MCF 10A (cell line): ENCODE results near the gene RIPOR3. TPM values are rescaled to one million over a fixed set of nuclear protein-coding genes. Genes with fewer than 3 reads are reported as not detected.

Experiments
- BruUV-seq: library from RNA; stranded (reverse); fragments of 400-500 nt; replicated peaks from 2 replicates; lab custom pipeline; 2021; lab: Mats Ljungman, UMichigan
- CTCF ChIA-PET: fragments of 300-600 bp; sonication (Branson Sonifier 250); formaldehyde crosslinking; extraction: SDS; loops from one replicate; lab custom pipeline; 2021; ENCODE audit warnings: antibody characterized with exemption, inconsistent platforms; lab: Yijun Ruan, JAX
- POLR2A ChIA-PET: fragments of 300-600, 350-650 bp; sonication (Branson Sonifier 250); formaldehyde crosslinking; extraction: SDS; loops from one replicate; lab custom pipeline; 2020; ENCODE audit warnings: antibody characterized with exemption, inconsistent platforms; lab: Yijun Ruan, JAX
- DNase-seq: peaks from one replicate; pipeline ENCODE4 v3.0.0-alpha.2; 2018; ENCODE audit not compliant: unreplicated experiment
- H3K27ac Mint-ChIP-seq: one replicate; pipeline ENCODE4 v1.8.0; 2022; ENCODE audit warnings: mild to moderate bottlenecking, low read depth, mixed read lengths; ENCODE audit not compliant: unreplicated experiment
- H3K27me3 Mint-ChIP-seq: one replicate; pipeline ENCODE4 v1.8.0; 2022; ENCODE audit warnings: mixed read lengths; ENCODE audit not compliant: insufficient read depth, unreplicated experiment
- H3K36me3 Mint-ChIP-seq: one replicate; pipeline ENCODE4 v1.8.0; 2022; ENCODE audit warnings: mild to moderate bottlenecking, moderate library complexity, mixed read lengths; ENCODE audit not compliant: insufficient read depth, unreplicated experiment
- H3K4me1 Mint-ChIP-seq: one replicate; pipeline ENCODE4 v1.8.0; 2022; ENCODE audit warnings: mixed read lengths; ENCODE audit not compliant: insufficient read depth, unreplicated experiment
- H3K4me3 Mint-ChIP-seq: one replicate; pipeline ENCODE4 v1.8.0; 2022; ENCODE audit warnings: mild to moderate bottlenecking, moderate library complexity, mixed read lengths; ENCODE audit not compliant: unreplicated experiment
- H3K9me3 Mint-ChIP-seq: one replicate; pipeline ENCODE4 v1.8.0; 2022; ENCODE audit warnings: mixed read lengths; ENCODE audit not compliant: unreplicated experiment
- intact Hi-C: fragments of 100-400 bp; cut with micrococcal nuclease; formaldehyde crosslinking; loops from 2 replicates; pipeline ENCODE4 v1.14.1; 2022
- total RNA-seq: library from RNA; stranded (reverse); gene quantifications from 2 replicates; pipeline ENCODE4 v1.2.3, GENCODE V29; 2022
- TF ChIP-seq, protein P1 (sequence below): fragments of 200-600 bp; IDR thresholded peaks from one replicate; pipeline ENCODE4 v1.8.0; 2022; ENCODE audit warnings: antibody characterized with exemption, mild to moderate bottlenecking; ENCODE audit not compliant: unreplicated experiment

The RIPOR3 gene
- total RNA-seq, 1 experiment from 2014 or later, result not detected

- no peak overlapping the region for H3K27ac Mint-ChIP-seq
- TF ChIP-seq, protein P1, sequence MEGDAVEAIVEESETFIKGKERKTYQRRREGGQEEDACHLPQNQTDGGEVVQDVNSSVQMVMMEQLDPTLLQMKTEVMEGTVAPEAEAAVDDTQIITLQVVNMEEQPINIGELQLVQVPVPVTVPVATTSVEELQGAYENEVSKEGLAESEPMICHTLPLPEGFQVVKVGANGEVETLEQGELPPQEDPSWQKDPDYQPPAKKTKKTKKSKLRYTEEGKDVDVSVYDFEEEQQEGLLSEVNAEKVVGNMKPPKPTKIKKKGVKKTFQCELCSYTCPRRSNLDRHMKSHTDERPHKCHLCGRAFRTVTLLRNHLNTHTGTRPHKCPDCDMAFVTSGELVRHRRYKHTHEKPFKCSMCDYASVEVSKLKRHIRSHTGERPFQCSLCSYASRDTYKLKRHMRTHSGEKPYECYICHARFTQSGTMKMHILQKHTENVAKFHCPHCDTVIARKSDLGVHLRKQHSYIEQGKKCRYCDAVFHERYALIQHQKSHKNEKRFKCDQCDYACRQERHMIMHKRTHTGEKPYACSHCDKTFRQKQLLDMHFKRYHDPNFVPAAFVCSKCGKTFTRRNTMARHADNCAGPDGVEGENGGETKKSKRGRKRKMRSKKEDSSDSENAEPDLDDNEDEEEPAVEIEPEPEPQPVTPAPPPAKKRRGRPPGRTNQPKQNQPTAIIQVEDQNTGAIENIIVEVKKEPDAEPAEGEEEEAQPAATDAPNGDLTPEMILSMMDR, result no peak
- no peak overlapping the region for H3K4me3 Mint-ChIP-seq
- no peak for DNase-seq
- no TSS peak for BruUV-seq
- H3K4me1 Mint-ChIP-seq, result peaks cover 12% of the 10 kb centered on the region
- no peaks in the 10 kb centered on the region for H3K27me3 Mint-ChIP-seq
- H3K36me3 Mint-ChIP-seq, result no peaks in the 10 kb centered on the region
- CTCF ChIA-PET, result interaction anchor here (1.1 to 1.4 kb wide), 3 partner anchors 12 to 28 kb away, joined by 3 to 6 read pairs (median 3); no protein-coding TSS in a partner anchor
- intact Hi-C loops, result no loop called here
- no peaks in the 10 kb centered on the region for H3K9me3 Mint-ChIP-seq
- POLR2A ChIA-PET, result no interaction called here
Measured at GRCh38 chr20:50691573-50692551, 520 bp upstream of the RIPOR3 start.

DNA sequence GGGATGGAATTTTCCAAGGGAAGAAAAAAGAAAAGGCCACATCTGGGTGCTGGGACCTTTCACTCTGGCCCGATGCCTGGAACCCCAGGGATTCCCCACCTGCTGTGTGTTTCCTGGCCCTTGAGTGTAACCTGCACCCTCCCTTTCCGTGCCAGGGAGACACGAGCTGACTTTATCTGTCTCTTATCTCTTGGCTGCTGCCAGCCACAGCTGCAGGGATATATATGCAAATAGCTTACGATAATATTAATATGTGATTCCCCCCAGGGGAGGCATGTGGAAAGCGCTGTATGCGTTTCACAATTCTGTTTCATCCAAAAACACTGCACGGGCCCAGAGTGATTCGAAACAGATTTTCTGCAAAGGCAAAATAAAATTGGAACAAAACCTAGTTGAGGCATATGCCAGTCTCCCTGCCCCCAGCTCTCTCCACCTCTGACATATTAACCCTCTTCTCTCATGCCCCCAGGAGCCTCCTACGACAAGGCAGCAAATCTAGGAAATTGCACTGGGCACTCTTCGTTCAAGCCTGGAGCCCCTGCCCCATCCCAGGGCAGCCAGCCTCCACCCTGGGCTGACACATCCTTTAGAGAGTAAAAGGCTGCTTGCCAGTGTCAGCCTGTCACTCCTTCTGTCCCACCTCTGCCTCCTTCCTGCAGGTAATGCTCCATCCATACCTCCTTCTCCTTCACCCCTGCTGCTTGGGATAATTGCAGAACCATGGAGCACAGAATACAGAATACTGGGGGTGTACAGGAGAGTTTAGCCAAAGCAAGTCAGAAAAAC, 1.3 kb downstream of the RIPOR3 start:
- Mint-ChIP-seq H3K4me3 (no peak overlapping the region), H3K27me3 (no peaks in the 10 kb centered on the region), H3K36me3 (no peaks in the 10 kb centered on the region), H3K9me3 (no peaks in the 10 kb centered on the region), H3K27ac (no peak overlapping the region), H3K4me1 (peaks cover 12% of the 10 kb centered on the region)
- BruUV-seq, result no TSS peak
- no peak for DNase-seq
- ChIA-PET CTCF (interaction anchor here (0.9 to 1.8 kb wide), 5 partner anchors 9 to 54 kb away, joined by 3 to 5 read pairs (median 4); no protein-coding TSS in a partner anchor), POLR2A (interaction anchor here (0.6 to 0.7 kb wide), 2 partner anchors 14 to 60 kb away, joined by 3 read pairs; no protein-coding TSS in a partner anchor)
- TF ChIP-seq, protein P1, result no peak
- intact Hi-C loops, result no loop called here

DNA sequence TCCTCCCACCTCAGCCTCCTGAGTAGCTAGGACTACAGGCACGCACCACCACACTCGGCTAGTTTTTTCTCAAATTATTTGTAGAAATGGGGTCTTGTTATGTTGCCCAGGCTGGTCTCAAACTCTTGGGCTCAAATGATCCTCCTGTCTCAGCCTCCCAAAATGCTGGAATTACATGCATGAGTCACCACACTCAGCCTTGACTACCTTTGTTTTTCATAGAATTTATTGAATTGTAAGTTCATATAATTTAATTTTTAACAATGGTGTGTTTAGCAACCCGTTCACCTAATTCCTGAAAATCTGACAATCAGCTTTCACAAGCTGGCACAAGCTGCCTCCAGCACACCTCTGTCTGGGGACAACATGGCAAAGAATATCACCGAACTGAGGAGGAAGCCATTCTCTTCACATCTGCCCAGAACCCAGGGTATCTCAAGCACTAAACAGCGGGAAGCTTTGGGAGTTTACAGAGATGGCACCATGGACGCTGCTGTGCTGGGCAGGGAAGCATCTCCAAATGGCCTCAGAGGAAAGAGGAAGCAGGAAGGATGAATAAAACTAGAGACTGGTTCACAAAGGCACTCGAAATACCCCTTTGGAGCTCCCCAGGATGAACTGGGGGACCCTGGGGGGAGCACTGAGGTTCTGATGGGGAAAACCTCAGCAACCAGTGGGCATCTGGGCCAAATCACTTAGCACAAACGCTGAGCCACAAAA, 2.9 kb downstream of the RIPOR3 start:
- intact Hi-C loops, result no loop called here
- peaks cover 6% of the 10 kb centered on the region for H3K4me1 Mint-ChIP-seq
- ChIA-PET CTCF (interaction anchor here (0.6 to 1.8 kb wide), 6 partner anchors 24 to 391 kb away, joined by 3 to 5 read pairs (median 3); no protein-coding TSS in a partner anchor), POLR2A (interaction anchor here (0.7 kb wide), 1 partner anchor 29 kb away, joined by 3 read pairs; no protein-coding TSS in a partner anchor)
- BruUV-seq, result no TSS peak
- no peaks in the 10 kb centered on the region for H3K9me3 Mint-ChIP-seq
- H3K27ac Mint-ChIP-seq, result no peak overlapping the region
- no peaks in the 10 kb centered on the region for H3K36me3 Mint-ChIP-seq
- TF ChIP-seq, protein P1, result no peak
- no peak overlapping the region for H3K4me3 Mint-ChIP-seq
- H3K27me3 Mint-ChIP-seq, result no peaks in the 10 kb centered on the region
- no peak for DNase-seq
